Erythroblast (primary cell): ENCODE measurements around the gene FGF22.

ENCODE experiments used
- GATA1 ChIP-seq: IDR thresholded peaks from 2 replicates; pipeline ENCODE4 v1.6.1; 2011; ENCODE audit warnings: low read depth, mild to moderate bottlenecking, control low read depth, low read length, moderate library complexity
- POLR2A ChIP-seq: IDR thresholded peaks from 2 replicates; pipeline ENCODE4 v1.6.1; 2011; ENCODE audit warnings: mild to moderate bottlenecking, low read length

DNA sequence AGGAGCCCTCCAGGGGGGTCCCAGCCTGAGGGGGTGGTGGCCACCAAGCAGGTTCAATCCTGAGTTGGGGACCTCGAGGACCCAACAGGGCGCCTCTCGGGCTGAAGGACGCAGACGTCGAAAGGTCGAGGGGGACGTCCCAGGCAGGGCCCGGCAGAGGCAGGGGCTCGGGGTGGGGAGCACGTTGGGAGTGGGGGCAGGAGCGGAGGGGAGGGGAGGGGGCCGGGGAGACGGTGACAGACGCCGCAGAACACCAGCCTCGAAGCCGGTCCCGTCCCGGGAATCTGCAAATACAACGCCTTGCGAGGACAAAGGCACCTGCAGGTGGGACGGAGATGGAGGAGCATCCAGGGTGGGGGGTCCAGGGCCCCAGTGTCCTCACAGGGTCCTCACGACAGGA lies 4.1 kb downstream of the FGF22 start:
- TF ChIP-seq POLR2A (no peak), GATA1 (no peak)
